ENCODE results near the gene UCP3. TPM values are rescaled to one million over a fixed set of nuclear protein-coding genes. Genes with fewer than 3 reads are reported as not detected.

The UCP3 gene
- total RNA-seq, 5 donors from 2014 or later (not counting 1 experiment from before 2014, with no cell fraction given): 5.7 to 6.8 (median 6.5) TPM

DNA sequence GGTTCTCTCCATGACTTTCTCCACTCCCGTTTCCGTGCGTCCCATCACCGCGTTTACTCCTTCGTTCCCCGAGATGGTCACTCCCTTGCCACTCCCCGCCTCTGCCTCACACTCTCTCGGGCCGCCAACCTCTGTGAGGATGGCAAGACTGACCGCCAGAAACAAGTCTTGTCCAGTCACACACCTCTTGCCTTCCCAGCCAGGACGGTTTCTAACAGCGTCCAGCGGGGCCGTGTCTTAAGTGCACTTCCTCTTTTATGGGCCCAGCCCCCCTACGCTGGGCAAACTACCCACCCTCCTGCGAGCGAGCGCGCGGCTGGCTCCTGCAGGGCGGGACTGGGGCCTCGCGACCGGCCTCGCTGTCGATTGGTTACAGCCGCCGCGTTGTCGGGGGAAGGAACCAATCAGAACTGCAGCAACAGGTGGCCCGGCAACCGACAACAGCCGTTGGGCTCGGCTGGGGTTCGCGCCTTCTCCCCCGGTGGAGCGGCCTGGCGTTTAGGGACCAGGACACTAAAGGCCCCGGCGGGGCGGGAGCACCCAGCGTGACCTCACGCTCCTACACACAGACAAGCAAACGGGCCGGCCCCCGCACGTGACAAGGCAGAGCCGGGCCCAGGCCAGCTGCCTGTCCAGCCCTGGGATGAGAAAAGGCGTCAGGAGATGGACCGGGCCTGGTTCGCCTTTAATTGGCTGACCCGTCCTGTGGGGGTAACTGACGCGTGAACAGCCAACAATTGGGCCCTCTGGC is 25.7 kb downstream of the UCP3 start:
- CTCF ChIA-PET: interaction anchor here in 1 of 2 donors (1.1 to 3.7 kb wide), 4 partner anchors 12 to 22 kb away, joined by 4 to 15 read pairs (median 7); no protein-coding TSS in a partner anchor
- H3K4me3 Mint-ChIP-seq: peak overlapping the region; percentile 89 to 98 (median 97)
- WGBS (ENCODE audit: insufficient coverage): under 1% methylated on average over 44 of the region's 56 CpGs

DNA sequence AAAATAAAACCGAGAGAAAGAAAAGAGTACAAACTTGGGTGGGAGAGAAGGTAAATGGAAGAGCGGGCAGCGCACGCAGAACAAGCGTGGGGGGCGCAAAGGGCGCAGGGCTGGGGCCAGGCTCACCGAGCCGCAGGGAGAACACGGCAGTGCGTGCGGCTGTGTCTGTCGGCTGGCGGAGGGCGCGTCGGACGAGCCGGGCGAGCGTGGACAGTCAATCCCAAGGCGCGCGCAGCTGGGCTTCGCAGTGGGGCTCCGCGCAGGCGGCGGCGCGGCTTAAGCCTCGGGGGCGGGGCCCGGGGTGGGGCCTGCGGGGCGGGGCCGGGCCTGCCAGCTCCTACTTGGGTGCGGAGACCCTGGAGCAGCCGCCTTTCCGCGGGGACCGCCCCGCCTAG is 26.3 kb downstream of the UCP3 start, which contains the start of gene UCP2:
Gene UCP2, minus strand, starts transcription at position 249 of the 395 bp plus-strand sequence. CDS start 4,465 bp downstream, outside the sequence.
- DNase-seq (peak in 34 of 35 experiments; percentile 65 to 90 (median 77)), ATAC-seq (replicated peaks in 1 of 4) (peak; percentile 69 to 78 (median 72))
- Histone ChIP-seq H3K4me3 (ENCODE audit: control insufficient read depth in 1 of 2, extremely low read depth in 1 of 2, low read length in 1 of 2) (peak within 1 kb of the TSS; percentile 61 to 98), H3K27ac (ENCODE audit: low read length) (peak within 1 kb of the TSS; percentile 94), H3K9me3 (no peaks in the 10 kb centered on the region), H3K36me3 (ENCODE audit: control insufficient read depth in 2 of 2, extremely low read depth in 1 of 2, insufficient read depth in 1 of 2, low read length in 1 of 2) (peaks cover 15 to 40% of the 10 kb centered on the region in 2 donors), H3K27me3 (replicated peaks in 1 of 2; ENCODE audit: control insufficient read depth in 2 of 2, extremely low read depth in 1 of 2, insufficient read depth in 2 of 2, low read length in 1 of 2) (no peaks in the 10 kb centered on the region), H3K4me1 (ENCODE audit: control insufficient read depth in 1 of 2, extremely low read depth in 1 of 2, insufficient read depth in 2 of 2, low read length in 2 of 2) (peaks cover 36 to 52% of the 10 kb centered on the region in 2 experiments)
- ChIA-PET POLR2A (interaction anchor here (0.6 to 6.4 kb wide), 7 partner anchors 10 to 142 kb away, joined by 3 to 199 read pairs (median 6); no protein-coding TSS in a partner anchor), CTCF (interaction anchor here in 1 of 2 donors (1.1 to 3.7 kb wide), 3 partner anchors 12 to 22 kb away, joined by 4 to 15 read pairs (median 7); no protein-coding TSS in a partner anchor)
- no peaks in the 10 kb centered on the region for H3K27me3 Mint-ChIP-seq
- H3K4me1 Mint-ChIP-seq: peaks cover 45 to 58% (median 46%) of the 10 kb centered on the region in 3 donors
- WGBS (ENCODE audit: insufficient coverage): under 1% methylated on average over 36 of the region's 43 CpGs
- no peaks in the 10 kb centered on the region for H3K9me3 Mint-ChIP-seq
- peak within 1 kb of the TSS; percentile 98 to 99 for H3K27ac Mint-ChIP-seq
- H3K4me3 Mint-ChIP-seq: peak within 1 kb of the TSS; percentile 89 to 98 (median 97)
- peaks cover 39% of the 10 kb centered on the region for H3K36me3 Mint-ChIP-seq

More for the DNA sequence above, 25.7 kb downstream of the UCP3 start:
- no peaks in the 10 kb centered on the region for H3K27me3 Mint-ChIP-seq
- peaks cover 30 to 47% of the 10 kb centered on the region in 2 experiments for H3K4me1 ChIP-seq (ENCODE audit: control insufficient read depth in 1 of 2, extremely low read depth in 1 of 2, insufficient read depth in 2 of 2, low read length in 2 of 2)
- peak overlapping the region; percentile 98 to 99 for H3K27ac Mint-ChIP-seq
- H3K36me3 ChIP-seq (ENCODE audit: control insufficient read depth in 2 of 2, extremely low read depth in 1 of 2, insufficient read depth in 1 of 2, low read length in 1 of 2): peaks cover 9 to 34% of the 10 kb centered on the region in 2 donors
- peak; percentile 82 to 95 (median 91) for DNase-seq
- POLR2A ChIA-PET: interaction anchor here (0.6 to 6.4 kb wide), 9 partner anchors 10 to 143 kb away, joined by 3 to 199 read pairs (median 4); no protein-coding TSS in a partner anchor
- H3K9me3 Mint-ChIP-seq: no peaks in the 10 kb centered on the region
- no peaks in the 10 kb centered on the region for H3K9me3 ChIP-seq
- H3K27ac ChIP-seq (ENCODE audit: low read length): peak overlapping the region; percentile 94
- ATAC-seq (replicated peaks in 1 of 4): peak; percentile 79 to 84 (median 81)
- H3K4me1 Mint-ChIP-seq: peaks cover 40 to 52% (median 40%) of the 10 kb centered on the region in 3 donors
- H3K36me3 Mint-ChIP-seq: peaks cover 35% of the 10 kb centered on the region
- H3K27me3 ChIP-seq (replicated peaks in 1 of 2; ENCODE audit: control insufficient read depth in 2 of 2, extremely low read depth in 1 of 2, insufficient read depth in 2 of 2, low read length in 1 of 2): no peaks in the 10 kb centered on the region
- peak overlapping the region; percentile 61 to 85 for H3K4me3 ChIP-seq (ENCODE audit: control insufficient read depth in 1 of 2, extremely low read depth in 1 of 2, low read length in 1 of 2)

DNA sequence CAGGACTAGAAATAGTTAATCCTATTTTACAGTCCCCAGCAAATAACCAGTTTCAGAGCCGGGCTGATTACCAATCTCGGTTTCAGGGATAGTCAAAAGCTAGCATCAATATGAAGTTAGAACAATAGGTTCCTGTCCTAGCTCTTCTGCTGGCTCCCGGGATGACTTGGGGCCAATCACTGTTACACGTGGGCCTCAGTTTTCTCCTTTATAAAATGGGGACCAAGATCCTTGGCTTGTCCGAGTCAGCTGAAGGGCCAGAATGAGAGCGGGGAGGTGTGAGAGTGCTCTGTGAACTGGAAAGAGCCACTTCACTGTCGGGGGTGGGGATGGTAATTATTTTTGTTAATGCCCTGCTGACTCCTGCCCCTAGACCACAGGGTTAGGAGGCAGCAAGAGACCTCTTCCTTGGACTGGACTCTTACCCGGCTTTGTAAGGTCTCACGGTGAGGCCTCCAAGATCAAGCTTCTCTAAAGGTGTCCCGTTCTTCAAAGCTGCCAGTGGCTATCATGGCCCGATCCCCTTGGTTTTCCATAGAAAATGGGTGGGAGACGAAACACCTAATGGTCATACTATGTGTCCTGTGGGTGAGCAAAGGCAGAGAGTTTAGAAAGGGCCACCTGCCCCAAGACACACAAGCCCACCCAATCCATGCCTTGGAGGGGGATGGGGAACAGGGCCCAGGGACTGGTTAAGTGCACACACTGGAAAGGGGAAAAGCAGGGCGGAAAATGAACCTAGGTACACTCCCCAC is 27.7 kb downstream of the UCP3 start:
- no peaks in the 10 kb centered on the region for H3K9me3 ChIP-seq
- H3K4me3 ChIP-seq (ENCODE audit: control insufficient read depth in 1 of 2, extremely low read depth in 1 of 2, low read length in 1 of 2): peak overlapping the region; percentile 61 to 98
- no peak for ATAC-seq (replicated peaks in 1 of 4)
- peaks cover 52% of the 10 kb centered on the region for H3K36me3 Mint-ChIP-seq
- peak overlapping the region; percentile 89 to 98 (median 97) for H3K4me3 Mint-ChIP-seq
- no peaks in the 10 kb centered on the region for H3K27me3 ChIP-seq (replicated peaks in 1 of 2; ENCODE audit: control insufficient read depth in 2 of 2, extremely low read depth in 1 of 2, insufficient read depth in 2 of 2, low read length in 1 of 2)
- ChIA-PET CTCF (interaction anchor here (0.6 to 3.7 kb wide), 7 partner anchors 10 to 190 kb away, joined by 3 to 23 read pairs (median 4); partner anchors contain the start of genes C2CD3 (in 1 of the 2) and PPME1 (in 1 of the 2)), POLR2A (interaction anchor here (0.9 to 6.4 kb wide), 10 partner anchors 9 to 190 kb away, joined by 3 to 199 read pairs (median 13); partner anchors contain the start of genes C2CD3 (in 1 of the 2) and PPME1 (in 1 of the 2))
- H3K27ac ChIP-seq (ENCODE audit: low read length): peak overlapping the region; percentile 80
- 0% methylated on average over 5 of the region's 13 CpGs for WGBS (ENCODE audit: insufficient coverage)
- no peaks in the 10 kb centered on the region for H3K9me3 Mint-ChIP-seq
- H3K4me1 ChIP-seq (ENCODE audit: control insufficient read depth in 1 of 2, extremely low read depth in 1 of 2, insufficient read depth in 2 of 2, low read length in 2 of 2): peaks cover 48 to 66% of the 10 kb centered on the region in 2 experiments
- peak overlapping the region; percentile 98 to 99 for H3K27ac Mint-ChIP-seq
- DNase-seq: no peak
- no peaks in the 10 kb centered on the region for H3K27me3 Mint-ChIP-seq
- H3K4me1 Mint-ChIP-seq: peaks cover 59 to 68% (median 60%) of the 10 kb centered on the region in 3 donors
- peaks cover 23 to 54% of the 10 kb centered on the region in 2 donors for H3K36me3 ChIP-seq (ENCODE audit: control insufficient read depth in 2 of 2, extremely low read depth in 1 of 2, insufficient read depth in 1 of 2, low read length in 1 of 2)

DNA sequence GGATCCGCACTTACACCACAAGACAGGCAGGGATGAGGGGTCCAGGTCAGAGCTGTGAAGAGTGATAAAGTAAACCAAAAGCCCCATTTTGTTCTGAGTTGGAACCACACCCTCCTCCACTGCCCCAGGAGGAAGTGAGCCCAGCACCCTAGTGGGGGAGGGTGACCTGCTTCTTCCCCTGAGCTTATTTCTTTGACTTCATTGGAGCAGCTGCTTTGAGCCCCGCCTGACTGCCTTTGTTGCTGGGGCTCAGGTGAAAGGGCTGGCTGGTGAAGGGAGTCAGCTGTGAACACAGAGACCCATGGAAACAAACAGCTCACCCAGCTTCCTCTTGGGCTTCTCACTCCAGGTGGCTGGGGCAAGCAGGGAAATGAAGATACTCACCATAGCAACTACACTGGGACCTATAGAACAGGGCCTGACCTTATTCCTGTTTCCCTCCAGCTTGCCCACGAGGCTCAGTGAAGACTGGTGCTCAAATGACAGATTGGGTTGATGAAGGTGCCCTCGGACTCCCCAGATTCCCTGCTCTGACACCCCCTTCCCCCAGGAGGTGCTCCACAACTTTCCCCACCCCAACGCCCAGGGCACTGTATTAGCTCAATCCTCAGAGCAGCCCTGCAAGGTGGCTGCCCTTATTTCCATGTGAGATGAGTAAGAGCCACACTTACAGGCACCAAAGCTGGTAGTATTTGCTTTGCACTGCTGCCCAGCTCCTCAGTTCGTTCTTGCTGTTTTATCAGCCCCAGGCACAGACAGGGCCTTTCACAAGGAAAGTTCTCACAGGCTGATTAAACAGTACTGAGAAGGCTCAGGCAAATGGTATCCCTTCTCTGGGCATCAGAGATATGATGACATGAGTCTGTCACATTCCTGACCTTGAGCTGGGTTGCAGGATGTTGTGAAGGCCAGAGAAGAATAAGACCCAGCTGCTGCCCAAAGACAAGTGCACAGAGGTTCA is 28.6 kb downstream of the UCP3 start:
- peak overlapping the region; percentile 98 to 99 for H3K27ac Mint-ChIP-seq
- ATAC-seq (replicated peaks in 1 of 4) (peak; percentile 67 to 69 (median 68)), DNase-seq (peak; percentile 69 to 93 (median 84))
- Histone ChIP-seq H3K36me3 (ENCODE audit: control insufficient read depth in 2 of 2, extremely low read depth in 1 of 2, insufficient read depth in 1 of 2, low read length in 1 of 2) (peaks cover 24 to 63% of the 10 kb centered on the region in 2 donors), H3K27me3 (replicated peaks in 1 of 2; ENCODE audit: control insufficient read depth in 2 of 2, extremely low read depth in 1 of 2, insufficient read depth in 2 of 2, low read length in 1 of 2) (no peaks in the 10 kb centered on the region), H3K4me1 (ENCODE audit: control insufficient read depth in 1 of 2, extremely low read depth in 1 of 2, insufficient read depth in 2 of 2, low read length in 2 of 2) (peaks cover 50 to 75% of the 10 kb centered on the region in 2 experiments), H3K9me3 (no peaks in the 10 kb centered on the region), H3K27ac (ENCODE audit: low read length) (peak overlapping the region; percentile 80), H3K4me3 (ENCODE audit: control insufficient read depth in 1 of 2, extremely low read depth in 1 of 2, low read length in 1 of 2) (peak overlapping the region; percentile 61 to 98)
- peaks cover 66 to 76% (median 69%) of the 10 kb centered on the region in 3 donors for H3K4me1 Mint-ChIP-seq
- H3K27me3 Mint-ChIP-seq: no peaks in the 10 kb centered on the region
- ChIA-PET CTCF (interaction anchor here (0.5 to 3.7 kb wide), 16 partner anchors 9 to 191 kb away, joined by 3 to 23 read pairs (median 3); partner anchors contain the start of genes C2CD3 (in 1 of the 2) and PPME1 (in 1 of the 2)), POLR2A (interaction anchor here (0.6 to 6.4 kb wide), 22 partner anchors 8 to 191 kb away, joined by 3 to 199 read pairs (median 6); partner anchors contain the start of genes C2CD3 (in 1 of the 2), PPME1 (in 1 of the 2) and UCP3 (in 1 of the 2))
- 0% methylated on average over 4 of the region's 6 CpGs for WGBS (ENCODE audit: insufficient coverage)
- H3K4me3 Mint-ChIP-seq: peak overlapping the region; percentile 89 to 98 (median 97)
- H3K9me3 Mint-ChIP-seq: no peaks in the 10 kb centered on the region
- peaks cover 62% of the 10 kb centered on the region for H3K36me3 Mint-ChIP-seq

DNA sequence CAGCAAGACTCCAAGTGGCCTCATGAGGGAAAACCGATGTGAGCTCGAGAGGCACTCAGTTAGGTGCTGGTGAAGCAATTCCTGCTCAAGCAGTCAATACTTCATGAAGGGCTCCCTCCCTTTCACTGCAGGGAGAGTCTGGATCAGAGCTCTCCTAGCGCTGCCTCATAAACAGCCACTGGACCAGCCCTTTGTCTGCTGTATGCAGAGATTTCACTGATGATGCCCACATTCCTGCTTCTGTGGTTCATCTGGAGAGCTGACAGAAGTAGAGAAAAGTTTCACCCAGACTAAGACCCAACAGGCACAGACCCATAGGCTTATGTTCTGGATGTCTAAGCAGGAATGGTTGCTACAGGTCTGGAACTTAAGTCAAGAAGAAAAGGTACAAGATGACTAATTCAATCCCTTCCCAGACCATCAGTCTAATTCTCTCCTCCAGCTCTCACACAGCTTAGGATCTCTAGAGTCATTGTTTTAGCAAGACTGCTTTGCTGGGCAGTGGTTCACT is 30.3 kb downstream of the UCP3 start:
- H3K27ac ChIP-seq (ENCODE audit: low read length): peak overlapping the region; percentile 80
- H3K4me3 ChIP-seq (ENCODE audit: control insufficient read depth in 1 of 2, extremely low read depth in 1 of 2, low read length in 1 of 2): peak overlapping the region; percentile 61 to 98
- no peaks in the 10 kb centered on the region for H3K27me3 Mint-ChIP-seq
- H3K4me1 Mint-ChIP-seq: peaks cover 72 to 82% (median 80%) of the 10 kb centered on the region in 3 donors
- H3K4me3 Mint-ChIP-seq: peak overlapping the region; percentile 89 to 98 (median 97)
- H3K36me3 Mint-ChIP-seq: peaks cover 76% of the 10 kb centered on the region
- no peak for DNase-seq
- H3K36me3 ChIP-seq (ENCODE audit: control insufficient read depth in 2 of 2, extremely low read depth in 1 of 2, insufficient read depth in 1 of 2, low read length in 1 of 2): peaks cover 29 to 75% of the 10 kb centered on the region in 2 donors
- no peak for ATAC-seq (replicated peaks in 1 of 4)
- ChIA-PET CTCF (no interaction called here), POLR2A (interaction anchor here (0.6 to 4.8 kb wide), 8 partner anchors 11 to 26 kb away, joined by 3 to 44 read pairs (median 4); no protein-coding TSS in a partner anchor)
- H3K27me3 ChIP-seq (replicated peaks in 1 of 2; ENCODE audit: control insufficient read depth in 2 of 2, extremely low read depth in 1 of 2, insufficient read depth in 2 of 2, low read length in 1 of 2): no peaks in the 10 kb centered on the region
- WGBS (ENCODE audit: insufficient coverage): no CpG with 5 or more reads among the region's 3 CpGs
- peaks cover 52 to 81% of the 10 kb centered on the region in 2 experiments for H3K4me1 ChIP-seq (ENCODE audit: control insufficient read depth in 1 of 2, extremely low read depth in 1 of 2, insufficient read depth in 2 of 2, low read length in 2 of 2)
- no peaks in the 10 kb centered on the region for H3K9me3 Mint-ChIP-seq
- H3K27ac Mint-ChIP-seq: peak overlapping the region; percentile 98 to 100
- no peaks in the 10 kb centered on the region for H3K9me3 ChIP-seq
